Thyroid gland (tissue), 4 donors: ENCODE results near the gene RNF167. TPM values are rescaled to one million over a fixed set of nuclear protein-coding genes. Genes with fewer than 3 reads are reported as not detected.
A peak's percentile ranks its signal among the peaks of the same experiment; 100 is the strongest.

Experiments used
- DNase-seq, 2 donors: peaks; one replicate each; pipeline ENCODE4 v3.0.0-alpha.2; 2019
- H3K27ac ChIP-seq, 3 donors: fragments of 200-600 bp; sonication (generic); 1 replicate in 2 of 3; 2 replicates in 1 of 3; pipeline ENCODE4 v1.5.1; 2016 to 2019; ENCODE audit warnings: mild to moderate bottlenecking in 1 of 3, moderate library complexity in 1 of 3
- H3K27me3 ChIP-seq: fragments of 200-600 bp; sonication (generic); one replicate; pipeline ENCODE4 v1.5.1; 2019
- H3K36me3 ChIP-seq, 2 donors: fragments of 200-600 bp; sonication (generic); one replicate each; pipeline ENCODE4 v1.5.1; 2016 to 2019
- H3K4me1 ChIP-seq, 2 donors: fragments of 200-600 bp; sonication (generic); one replicate each; pipeline ENCODE4 v1.5.1; 2017 to 2019
- H3K4me3 ChIP-seq, 3 donors: fragments of 200-600 bp; sonication (generic); replicated peaks in 1 of 3; 1 replicate in 2 of 3; 2 replicates in 1 of 3; pipeline ENCODE4 v1.5.1; 2016; ENCODE audit warnings: mild to moderate bottlenecking in 1 of 3
- H3K9me3 ChIP-seq: fragments of 200-600 bp; sonication (generic); one replicate; pipeline ENCODE4 v1.5.1; 2017
- POLR2A ChIP-seq, 2 donors: fragments of 450-650 bp; IDR thresholded peaks; one replicate each; pipeline ENCODE4 v1.6.1; 2017; ENCODE audit warnings: antibody characterized with exemption in 2 of 2, mild to moderate bottlenecking in 2 of 2, moderate library complexity in 1 of 2
- WGBS, 2 donors: methylation state at CpG; one replicate each; pipeline ENCODE4 v1.1.5; 2017; 5-methylcytosine and 5-hydroxymethylcytosine counted together
- intact Hi-C: fragments of 100-400 bp; cut with DNase I; formaldehyde crosslinking; loops from one replicate; pipeline ENCODE4 v1.15.1; 2023
- total RNA-seq, 4 donors: library from RNA; depleted of rRNA; stranded (reverse); fragments of >200 nt; gene quantifications; one replicate each; pipeline ENCODE4 v1.2.3, GENCODE V29; 2016
- TF ChIP-seq, protein P1 (sequence below), 6 experiments: fragments of 200-600 bp in 3 of 6; fragments of 450-650 bp in 3 of 6; sonication (generic) in 3 of 6; IDR thresholded peaks; one replicate each; pipeline ENCODE4 v1.5.1; 2016 to 2019; ENCODE audit warnings: antibody characterized with exemption in 6 of 6, mild to moderate bottlenecking in 2 of 6, inconsistent platforms in 1 of 6, moderate library complexity in 1 of 6

Gene RNF167
- total RNA-seq, 4 donors from 2014 or later, result 47.1 to 77.0 (median 67.2) TPM

DNA sequence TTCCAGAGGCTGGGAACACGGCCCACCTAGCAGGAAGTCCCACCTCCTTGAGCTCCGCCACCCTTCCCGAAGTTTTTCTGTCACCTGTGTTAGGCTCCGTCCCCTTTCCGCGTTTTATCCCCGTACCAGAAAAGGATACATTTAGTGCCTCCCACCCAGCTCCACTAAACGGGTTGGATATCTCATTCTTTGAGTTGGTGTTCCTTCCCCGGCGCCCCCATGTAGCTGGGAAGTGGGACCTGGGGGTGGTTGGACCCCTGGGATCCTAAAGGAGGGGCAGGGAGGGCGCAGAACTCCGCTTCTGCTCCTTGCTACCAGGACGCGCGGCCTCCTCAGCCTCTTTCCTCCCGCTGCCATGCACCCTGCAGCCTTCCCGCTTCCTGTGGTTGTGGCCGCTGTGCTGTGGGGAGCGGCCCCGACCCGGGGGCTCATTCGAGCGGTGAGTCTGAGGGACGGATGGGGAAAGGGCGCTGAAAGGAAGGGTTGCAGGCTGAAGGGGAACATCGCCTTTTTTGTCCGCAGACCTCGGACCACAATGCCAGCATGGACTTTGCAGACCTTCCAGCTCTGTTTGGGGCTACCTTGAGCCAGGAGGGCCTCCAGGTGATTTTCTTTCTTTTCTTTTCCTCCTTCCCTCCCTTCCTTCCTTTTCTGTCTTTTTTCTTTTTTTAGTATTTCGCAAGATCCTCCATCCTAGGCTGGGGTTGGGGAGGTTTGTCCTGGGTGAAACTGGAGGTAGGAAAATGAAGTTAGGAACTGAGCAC lies 669 bp downstream of the RNF167 start:
- TF ChIP-seq, protein P1, sequence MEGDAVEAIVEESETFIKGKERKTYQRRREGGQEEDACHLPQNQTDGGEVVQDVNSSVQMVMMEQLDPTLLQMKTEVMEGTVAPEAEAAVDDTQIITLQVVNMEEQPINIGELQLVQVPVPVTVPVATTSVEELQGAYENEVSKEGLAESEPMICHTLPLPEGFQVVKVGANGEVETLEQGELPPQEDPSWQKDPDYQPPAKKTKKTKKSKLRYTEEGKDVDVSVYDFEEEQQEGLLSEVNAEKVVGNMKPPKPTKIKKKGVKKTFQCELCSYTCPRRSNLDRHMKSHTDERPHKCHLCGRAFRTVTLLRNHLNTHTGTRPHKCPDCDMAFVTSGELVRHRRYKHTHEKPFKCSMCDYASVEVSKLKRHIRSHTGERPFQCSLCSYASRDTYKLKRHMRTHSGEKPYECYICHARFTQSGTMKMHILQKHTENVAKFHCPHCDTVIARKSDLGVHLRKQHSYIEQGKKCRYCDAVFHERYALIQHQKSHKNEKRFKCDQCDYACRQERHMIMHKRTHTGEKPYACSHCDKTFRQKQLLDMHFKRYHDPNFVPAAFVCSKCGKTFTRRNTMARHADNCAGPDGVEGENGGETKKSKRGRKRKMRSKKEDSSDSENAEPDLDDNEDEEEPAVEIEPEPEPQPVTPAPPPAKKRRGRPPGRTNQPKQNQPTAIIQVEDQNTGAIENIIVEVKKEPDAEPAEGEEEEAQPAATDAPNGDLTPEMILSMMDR (IDR thresholded peaks at IDR 0.05), result no peak
- TF ChIP-seq POLR2A (IDR thresholded peaks at IDR 0.05), result no peak
- intact Hi-C loops, result no loop called here
- peak overlapping the region; percentile 34 to 89 (median 69) for H3K4me3 ChIP-seq
- WGBS, 2 donors, result 2% methylated on average over 18 to 29 of the region's 29 CpGs
- peak overlapping the region; percentile 91 to 97 (median 95) for H3K27ac ChIP-seq
- H3K9me3 ChIP-seq, result no peaks in the 10 kb centered on the region
- H3K36me3 ChIP-seq, result peaks cover 16 to 20% of the 10 kb centered on the region in 2 donors
- no peaks in the 10 kb centered on the region for H3K27me3 ChIP-seq
- peak; percentile 84 to 86 for DNase-seq
- peaks cover 17 to 35% of the 10 kb centered on the region in 2 donors for H3K4me1 ChIP-seq

- Histone ChIP-seq H3K4me3 (peak overlapping the region in 1 of 3 donors; percentile 89), H3K36me3 (peaks cover 16 to 22% of the 10 kb centered on the region in 2 donors), H3K27me3 (no peaks in the 10 kb centered on the region), H3K4me1 (peaks cover 17 to 40% of the 10 kb centered on the region in 2 donors), H3K27ac (peak overlapping the region in 1 of 3 donors; percentile 95), H3K9me3 (no peaks in the 10 kb centered on the region)
- no peak for TF ChIP-seq POLR2A (IDR thresholded peaks at IDR 0.05)
- TF ChIP-seq, protein P1 (IDR thresholded peaks at IDR 0.05), result no peak
- WGBS, 2 donors, result 48 to 54% methylated on average over 4 of the region's 4 CpGs
- intact Hi-C loops, result no loop called here
- DNase-seq, result no peak
These were observed 1.2 kb downstream of the RNF167 start for GRCh38 chr17:4941319-4941610.

- H3K27ac ChIP-seq, result no peak overlapping the region
- no peak for DNase-seq
- H3K36me3 ChIP-seq, result peaks cover 9 to 10% of the 10 kb centered on the region in 2 donors
- no peak overlapping the region for H3K4me3 ChIP-seq
- 83 to 86% methylated on average over 13 of the region's 13 CpGs for WGBS, 2 donors
- TF ChIP-seq POLR2A (IDR thresholded peaks at IDR 0.05), result no peak
- TF ChIP-seq, protein P1 (IDR thresholded peaks at IDR 0.05), result no peak
- H3K4me1 ChIP-seq, result peaks cover 24 to 46% of the 10 kb centered on the region in 2 donors
- H3K9me3 ChIP-seq, result no peaks in the 10 kb centered on the region
- no peaks in the 10 kb centered on the region for H3K27me3 ChIP-seq
- intact Hi-C loops, result no loop called here
These were observed 2.9 kb downstream of the RNF167 start for GRCh38 chr17:4942760-4943508.

DNA sequence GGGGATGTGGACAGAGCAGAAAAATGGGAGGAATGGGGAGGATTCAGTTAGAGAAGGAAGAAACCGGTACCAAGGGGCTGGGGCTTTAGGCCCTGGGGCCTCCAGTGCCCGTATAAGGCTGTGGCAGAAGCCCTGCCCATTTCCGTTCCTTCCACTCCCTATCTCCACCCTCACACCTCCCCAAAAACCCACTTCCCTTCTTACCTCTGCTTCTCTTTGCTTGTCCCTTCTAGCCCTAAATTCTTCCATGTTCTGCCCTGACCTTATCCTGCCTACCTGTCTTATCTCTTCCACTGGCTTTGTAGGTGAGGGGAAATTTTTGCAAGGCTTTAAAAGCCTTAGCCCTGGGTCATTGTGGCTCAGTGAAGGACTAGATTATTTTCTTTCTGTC lies 4.1 kb downstream of the RNF167 start:
- H3K4me1 ChIP-seq, result peaks cover 16 to 34% of the 10 kb centered on the region in 2 donors
- no peak overlapping the region for H3K27ac ChIP-seq
- no peaks in the 10 kb centered on the region for H3K27me3 ChIP-seq
- 58 to 67% methylated on average over 3 of the region's 3 CpGs for WGBS, 2 donors
- peaks cover 7% of the 10 kb centered on the region in 2 donors for H3K36me3 ChIP-seq
- no peak for TF ChIP-seq POLR2A (IDR thresholded peaks at IDR 0.05)
- TF ChIP-seq, protein P1 (IDR thresholded peaks at IDR 0.05), result no peak
- H3K4me3 ChIP-seq, result no peak overlapping the region
- no peaks in the 10 kb centered on the region for H3K9me3 ChIP-seq
- intact Hi-C loops, result no loop called here
- no peak for DNase-seq
